SK-N-SH treated with all-trans-retinoic acid at 6 μM for 48 hours (cell line): ENCODE data around the gene OAS2.

Experiments
- ATAC-seq: fragments of 200-7000 bp; cut with Tn5 transposase; 3 replicates; pipeline ENCODE4 v1.9.1; 2020; ENCODE audit warnings: mild to moderate bottlenecking, moderate library complexity
- ARNTL ChIP-seq: fragments of 450-650 bp; formaldehyde crosslinking; IDR thresholded peaks from 2 replicates; pipeline ENCODE4 v1.5.0; 2020; ENCODE audit warnings: low read depth, mild to moderate bottlenecking, moderate library complexity, borderline replicate concordance
- BACH2 ChIP-seq: fragments of 250-450 bp; sonication (Bioruptor Pico); IDR thresholded peaks from 2 replicates; pipeline ENCODE4 v1.9.0; 2021; ENCODE audit warnings: mild to moderate bottlenecking, borderline replicate concordance
- CSDC2 ChIP-seq: fragments of 250-450 bp; sonication (Bioruptor Pico); IDR thresholded peaks from 2 replicates; pipeline ENCODE4 v1.5.0; 2020; ENCODE audit warnings: mild to moderate bottlenecking, moderate library complexity
- ESRRG ChIP-seq: fragments of 250-450 bp; sonication (Bioruptor Pico); IDR thresholded peaks from 2 replicates; pipeline ENCODE4 v1.6.1; 2021; ENCODE audit warnings: mild to moderate bottlenecking
- ISL1 ChIP-seq: fragments of 250-450 bp; sonication (Bioruptor Pico); IDR thresholded peaks from 2 replicates; pipeline ENCODE4 v2.1.2; 2022; ENCODE audit warnings: mild to moderate bottlenecking, moderate library complexity
- OSR1 ChIP-seq: fragments of 250-450 bp; sonication (Bioruptor Pico); IDR thresholded peaks from 2 replicates; pipeline ENCODE4 v1.8.0; 2022; ENCODE audit warnings: moderate library complexity, mild to moderate bottlenecking, inconsistent platforms
- PPARA ChIP-seq: fragments of 250-450 bp; sonication (Bioruptor Pico); IDR thresholded peaks from 2 replicates; pipeline ENCODE4 v1.5.0; 2020; ENCODE audit warnings: mild to moderate bottlenecking, borderline replicate concordance
- SNAI2 ChIP-seq: fragments of 250-450 bp; sonication (Bioruptor Pico); IDR thresholded peaks from 2 replicates; pipeline ENCODE4 v1.5.0; 2020; ENCODE audit warnings: mild to moderate bottlenecking, moderate library complexity
- TCF4 ChIP-seq: fragments of 250-450 bp; sonication (Bioruptor Pico); IDR thresholded peaks from 2 replicates; pipeline ENCODE4 v1.8.0; 2021; ENCODE audit warnings: mild to moderate bottlenecking, moderate library complexity, borderline replicate concordance
- TOX ChIP-seq: fragments of 250-450 bp; sonication (Bioruptor Pico); IDR thresholded peaks from 2 replicates; pipeline ENCODE4 v1.8.0; 2021; ENCODE audit warnings: mild to moderate bottlenecking, moderate library complexity, borderline replicate concordance
- ZC3H10 ChIP-seq: fragments of 250-450 bp; sonication (Bioruptor Pico); IDR thresholded peaks from 2 replicates; pipeline ENCODE4 v1.5.1; 2021; ENCODE audit warnings: mild to moderate bottlenecking, moderate library complexity
- ZFP3 ChIP-seq: fragments of 250-450 bp; sonication (Bioruptor Pico); IDR thresholded peaks from 2 replicates; pipeline ENCODE4 v1.5.0; 2020; ENCODE audit warnings: mild to moderate bottlenecking, moderate library complexity
- ZFP30 ChIP-seq: fragments of 450-650 bp; formaldehyde crosslinking; IDR thresholded peaks from 2 replicates; pipeline ENCODE4 v1.5.0; 2022; ENCODE audit warnings: mild to moderate bottlenecking, moderate library complexity
- ZNF70 ChIP-seq: fragments of 450-650 bp; formaldehyde crosslinking; IDR thresholded peaks from 2 replicates; pipeline ENCODE4 v1.5.0; 2020; ENCODE audit warnings: mild to moderate bottlenecking, moderate library complexity
- ZNF8 ChIP-seq: fragments of 450-650 bp; formaldehyde crosslinking; IDR thresholded peaks from 2 replicates; pipeline ENCODE4 v1.5.0; 2020; ENCODE audit warnings: mild to moderate bottlenecking, moderate library complexity
- TF ChIP-seq, protein P1 (sequence below): fragments of 250-450 bp; sonication (Bioruptor Pico); IDR thresholded peaks from 2 replicates; pipeline ENCODE4 v1.5.1; 2021; ENCODE audit warnings: mild to moderate bottlenecking, moderate library complexity
- TF ChIP-seq, protein P2 (sequence below): fragments of 250-450 bp; sonication (Bioruptor Pico); IDR thresholded peaks from 2 replicates; pipeline ENCODE4 v1.8.0; 2020; ENCODE audit warnings: mild to moderate bottlenecking, moderate library complexity, borderline replicate concordance

Gene OAS2

DNA sequence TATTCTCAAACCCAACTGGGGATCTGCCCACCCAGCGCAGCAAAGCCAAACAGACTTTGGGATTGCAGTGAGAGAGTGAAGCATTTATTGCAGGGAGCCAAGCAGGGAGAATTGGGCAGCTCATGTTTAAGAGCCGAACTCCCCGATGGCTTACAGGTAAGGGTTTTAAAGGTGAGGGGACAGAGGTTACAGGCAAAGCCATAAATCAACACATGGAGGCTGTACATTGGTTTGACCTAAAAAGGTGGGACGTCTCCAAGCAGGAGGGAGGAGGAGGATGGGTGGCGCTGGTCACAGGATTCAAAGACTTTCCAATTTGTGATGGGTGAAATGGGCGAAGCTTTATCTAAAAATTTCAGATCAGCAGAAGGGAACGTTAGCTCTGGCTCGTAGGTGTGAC, 18.2 kb downstream of the OAS2 start (continued):
- TF ChIP-seq, protein P1, sequence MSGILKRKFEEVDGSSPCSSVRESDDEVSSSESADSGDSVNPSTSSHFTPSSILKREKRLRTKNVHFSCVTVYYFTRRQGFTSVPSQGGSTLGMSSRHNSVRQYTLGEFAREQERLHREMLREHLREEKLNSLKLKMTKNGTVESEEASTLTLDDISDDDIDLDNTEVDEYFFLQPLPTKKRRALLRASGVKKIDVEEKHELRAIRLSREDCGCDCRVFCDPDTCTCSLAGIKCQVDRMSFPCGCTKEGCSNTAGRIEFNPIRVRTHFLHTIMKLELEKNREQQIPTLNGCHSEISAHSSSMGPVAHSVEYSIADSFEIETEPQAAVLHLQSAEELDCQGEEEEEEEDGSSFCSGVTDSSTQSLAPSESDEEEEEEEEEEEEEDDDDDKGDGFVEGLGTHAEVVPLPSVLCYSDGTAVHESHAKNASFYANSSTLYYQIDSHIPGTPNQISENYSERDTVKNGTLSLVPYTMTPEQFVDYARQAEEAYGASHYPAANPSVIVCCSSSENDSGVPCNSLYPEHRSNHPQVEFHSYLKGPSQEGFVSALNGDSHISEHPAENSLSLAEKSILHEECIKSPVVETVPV (CRISPR knock-in tag) = no peak

DNA sequence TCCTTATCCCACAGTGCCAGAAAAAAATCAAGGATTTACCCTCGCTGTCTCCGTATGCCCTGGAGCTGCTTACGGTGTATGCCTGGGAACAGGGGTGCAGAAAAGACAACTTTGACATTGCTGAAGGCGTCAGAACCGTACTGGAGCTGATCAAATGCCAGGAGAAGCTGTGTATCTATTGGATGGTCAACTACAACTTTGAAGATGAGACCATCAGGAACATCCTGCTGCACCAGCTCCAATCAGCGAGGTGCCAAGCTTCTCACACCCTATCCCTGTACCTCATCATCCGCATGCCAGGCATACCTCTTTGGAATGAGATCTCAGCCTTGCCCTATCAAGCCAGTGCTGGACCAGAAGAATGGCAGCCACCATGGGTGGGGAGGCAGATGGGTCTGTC, 19.2 kb downstream of the OAS2 start:
- TF ChIP-seq CSDC2 (no peak), SNAI2 (CRISPR knock-in tag) (no peak), TOX (CRISPR knock-in tag) (no peak), ISL1 (CRISPR knock-in tag) (no peak), OSR1 (CRISPR knock-in tag) (no peak), ZNF8 (CRISPR knock-in tag) (no peak), ZFP30 (CRISPR knock-in tag) (no peak), ESRRG (CRISPR knock-in tag) (no peak), ZFP3 (CRISPR knock-in tag) (no peak), ZNF70 (CRISPR knock-in tag) (no peak)
- ATAC-seq = no peak

DNA sequence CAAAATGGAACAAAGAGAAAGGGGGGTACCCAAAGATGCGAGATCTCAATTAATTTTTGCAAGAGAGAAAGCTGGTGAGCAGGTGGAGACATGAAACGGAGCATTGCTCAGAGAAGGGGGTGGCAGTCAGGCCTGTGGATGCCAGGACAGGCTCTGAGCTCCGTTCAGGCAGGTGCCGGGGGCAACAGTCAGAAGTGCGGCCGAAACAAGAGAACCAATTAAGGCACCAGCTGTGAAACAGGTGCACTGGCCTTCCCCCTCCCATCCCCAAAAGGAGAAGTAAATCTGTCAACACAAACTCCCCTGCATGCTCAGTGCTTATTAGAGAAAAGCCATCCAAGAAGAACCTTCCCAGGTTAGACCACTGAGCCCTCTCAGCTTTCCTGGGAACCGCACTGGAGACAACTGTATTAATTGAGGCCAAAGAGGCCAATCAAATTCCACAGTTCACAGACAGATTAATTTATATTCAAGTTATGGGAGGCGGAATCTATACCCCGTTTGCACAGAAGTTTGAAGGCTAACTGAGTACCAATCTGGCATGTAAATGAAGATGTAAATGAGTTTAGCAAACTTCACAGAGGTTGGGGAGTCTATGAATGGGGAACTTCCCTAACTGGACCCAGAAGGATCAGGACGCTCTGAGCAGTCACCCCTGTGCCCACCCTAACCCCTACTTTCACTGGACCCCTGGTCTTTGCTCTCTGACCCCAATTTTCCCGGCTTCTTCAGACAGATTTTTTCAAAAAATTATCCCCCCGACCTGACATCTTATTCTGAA, 20.9 kb downstream of the OAS2 start:
- ATAC-seq = no peak

DNA sequence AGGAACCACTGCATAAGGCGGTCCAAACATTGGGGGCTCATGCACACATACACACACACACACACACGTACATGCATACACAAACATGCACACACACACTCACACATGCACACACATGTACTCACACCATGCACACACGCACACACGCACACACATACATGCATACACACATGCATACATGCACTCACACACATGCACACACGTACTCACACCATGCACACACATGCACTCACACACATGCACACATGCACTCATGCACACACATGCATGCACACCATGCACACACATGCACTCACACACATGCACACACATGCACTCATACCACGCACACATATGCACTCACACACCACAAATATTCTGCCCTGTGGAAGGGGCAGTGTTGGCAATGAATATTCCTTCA, 22.1 kb downstream of the OAS2 start:
- ATAC-seq = no peak
- TF ChIP-seq ZNF8 (CRISPR knock-in tag) = no peak
- TF ChIP-seq, protein P1 (CRISPR knock-in tag) = no peak
- no peak for TF ChIP-seq PPARA (CRISPR knock-in tag)
- no peak for TF ChIP-seq BACH2 (CRISPR knock-in tag)
- TF ChIP-seq, protein P2, sequence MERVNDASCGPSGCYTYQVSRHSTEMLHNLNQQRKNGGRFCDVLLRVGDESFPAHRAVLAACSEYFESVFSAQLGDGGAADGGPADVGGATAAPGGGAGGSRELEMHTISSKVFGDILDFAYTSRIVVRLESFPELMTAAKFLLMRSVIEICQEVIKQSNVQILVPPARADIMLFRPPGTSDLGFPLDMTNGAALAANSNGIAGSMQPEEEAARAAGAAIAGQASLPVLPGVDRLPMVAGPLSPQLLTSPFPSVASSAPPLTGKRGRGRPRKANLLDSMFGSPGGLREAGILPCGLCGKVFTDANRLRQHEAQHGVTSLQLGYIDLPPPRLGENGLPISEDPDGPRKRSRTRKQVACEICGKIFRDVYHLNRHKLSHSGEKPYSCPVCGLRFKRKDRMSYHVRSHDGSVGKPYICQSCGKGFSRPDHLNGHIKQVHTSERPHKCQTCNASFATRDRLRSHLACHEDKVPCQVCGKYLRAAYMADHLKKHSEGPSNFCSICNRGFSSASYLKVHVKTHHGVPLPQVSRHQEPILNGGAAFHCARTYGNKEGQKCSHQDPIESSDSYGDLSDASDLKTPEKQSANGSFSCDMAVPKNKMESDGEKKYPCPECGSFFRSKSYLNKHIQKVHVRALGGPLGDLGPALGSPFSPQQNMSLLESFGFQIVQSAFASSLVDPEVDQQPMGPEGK (CRISPR knock-in tag) = no peak
- TF ChIP-seq TCF4 (CRISPR knock-in tag) = no peak
- TF ChIP-seq SNAI2 (CRISPR knock-in tag) = no peak
- no peak for TF ChIP-seq ISL1 (CRISPR knock-in tag)
- no peak for TF ChIP-seq ZNF70 (CRISPR knock-in tag)
- no peak for TF ChIP-seq ESRRG (CRISPR knock-in tag)

More for the DNA sequence above, 20.9 kb downstream of the OAS2 start:
- no peak for TF ChIP-seq ZC3H10 (CRISPR knock-in tag)

DNA sequence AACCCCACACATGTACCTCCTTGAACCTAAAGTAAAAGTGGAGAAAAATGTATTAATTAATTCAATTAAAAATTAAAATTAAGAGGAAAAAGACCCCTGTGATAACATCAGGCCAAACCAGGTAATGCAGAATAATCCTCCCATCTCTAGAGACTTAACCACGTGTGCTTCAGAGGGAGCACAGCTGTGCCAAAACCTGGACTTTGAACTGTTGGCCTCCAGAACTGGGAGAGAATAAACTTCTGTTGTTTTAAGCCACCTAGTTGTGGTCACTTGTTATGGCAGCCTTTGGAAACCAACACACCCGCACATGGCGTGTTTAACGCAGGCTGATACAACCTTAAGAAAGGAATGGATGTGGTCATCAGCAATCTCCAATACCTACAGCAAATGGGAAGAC, 23.8 kb downstream of the OAS2 start:
- no peak for ATAC-seq
- TF ChIP-seq ZNF70 (CRISPR knock-in tag) (no peak), ARNTL (CRISPR knock-in tag) (no peak), TCF4 (CRISPR knock-in tag) (no peak), ISL1 (CRISPR knock-in tag) (no peak)
- TF ChIP-seq, protein P2 (CRISPR knock-in tag) = no peak
- TF ChIP-seq, protein P1 (CRISPR knock-in tag) = no peak
